PFSK-1 (cell line): ENCODE results near the gene PCNX3.

Experiments used
- POLR2AphosphoS5 ChIP-seq: IDR thresholded peaks from 2 replicates; pipeline ENCODE4 v1.6.1; 2012; ENCODE audit warnings: low read depth, mild to moderate bottlenecking, control low read depth, low read length, moderate library complexity
- SIN3A ChIP-seq: IDR thresholded peaks from 2 replicates; pipeline ENCODE4 v1.6.1; 2012; ENCODE audit warnings: mild to moderate bottlenecking, low read length, moderate library complexity, borderline replicate concordance; ENCODE audit not compliant: insufficient read depth
- TAF1 ChIP-seq: IDR thresholded peaks from 2 replicates; pipeline ENCODE4 v1.6.1; 2012; ENCODE audit warnings: low read length, control low read depth, borderline replicate concordance; ENCODE audit not compliant: insufficient read depth
- TF ChIP-seq, protein P1 (sequence below), 2 experiments: IDR thresholded peaks; 2 replicates each; pipeline versions ENCODE4 v1.6.1 to v1.8.0; 2011 to 2012; ENCODE audit warnings: low read depth in 2 of 2, low read length in 2 of 2, control low read depth in 1 of 2, inconsistent platforms in 1 of 2, mild to moderate bottlenecking in 1 of 2, moderate library complexity in 1 of 2; ENCODE audit not compliant: insufficient read depth in 1 of 2

DNA sequence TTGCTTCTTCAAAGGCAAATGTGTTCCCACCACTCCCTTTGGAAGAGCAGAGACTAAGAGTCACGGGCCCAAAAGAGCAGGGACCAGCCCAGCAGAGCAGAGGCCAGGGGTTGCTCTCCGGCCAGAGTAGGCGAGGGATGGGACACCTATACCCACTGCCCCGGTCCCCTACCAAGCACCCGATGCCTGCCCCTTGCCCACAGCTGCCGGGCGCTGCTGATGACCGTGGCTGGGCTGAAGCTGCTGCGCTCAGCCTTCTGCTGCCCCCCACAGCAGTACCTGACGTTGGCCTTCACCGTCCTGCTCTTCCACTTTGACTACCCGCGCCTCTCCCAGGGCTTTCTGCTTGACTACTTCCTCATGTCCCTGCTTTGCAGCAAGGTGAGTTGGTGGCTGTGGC is 11.6 kb downstream of the PCNX3 start:
- TF ChIP-seq TAF1, result no peak
- no peak for TF ChIP-seq POLR2AphosphoS5
- no peak for TF ChIP-seq SIN3A
- TF ChIP-seq, protein P1, sequence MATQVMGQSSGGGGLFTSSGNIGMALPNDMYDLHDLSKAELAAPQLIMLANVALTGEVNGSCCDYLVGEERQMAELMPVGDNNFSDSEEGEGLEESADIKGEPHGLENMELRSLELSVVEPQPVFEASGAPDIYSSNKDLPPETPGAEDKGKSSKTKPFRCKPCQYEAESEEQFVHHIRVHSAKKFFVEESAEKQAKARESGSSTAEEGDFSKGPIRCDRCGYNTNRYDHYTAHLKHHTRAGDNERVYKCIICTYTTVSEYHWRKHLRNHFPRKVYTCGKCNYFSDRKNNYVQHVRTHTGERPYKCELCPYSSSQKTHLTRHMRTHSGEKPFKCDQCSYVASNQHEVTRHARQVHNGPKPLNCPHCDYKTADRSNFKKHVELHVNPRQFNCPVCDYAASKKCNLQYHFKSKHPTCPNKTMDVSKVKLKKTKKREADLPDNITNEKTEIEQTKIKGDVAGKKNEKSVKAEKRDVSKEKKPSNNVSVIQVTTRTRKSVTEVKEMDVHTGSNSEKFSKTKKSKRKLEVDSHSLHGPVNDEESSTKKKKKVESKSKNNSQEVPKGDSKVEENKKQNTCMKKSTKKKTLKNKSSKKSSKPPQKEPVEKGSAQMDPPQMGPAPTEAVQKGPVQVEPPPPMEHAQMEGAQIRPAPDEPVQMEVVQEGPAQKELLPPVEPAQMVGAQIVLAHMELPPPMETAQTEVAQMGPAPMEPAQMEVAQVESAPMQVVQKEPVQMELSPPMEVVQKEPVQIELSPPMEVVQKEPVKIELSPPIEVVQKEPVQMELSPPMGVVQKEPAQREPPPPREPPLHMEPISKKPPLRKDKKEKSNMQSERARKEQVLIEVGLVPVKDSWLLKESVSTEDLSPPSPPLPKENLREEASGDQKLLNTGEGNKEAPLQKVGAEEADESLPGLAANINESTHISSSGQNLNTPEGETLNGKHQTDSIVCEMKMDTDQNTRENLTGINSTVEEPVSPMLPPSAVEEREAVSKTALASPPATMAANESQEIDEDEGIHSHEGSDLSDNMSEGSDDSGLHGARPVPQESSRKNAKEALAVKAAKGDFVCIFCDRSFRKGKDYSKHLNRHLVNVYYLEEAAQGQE (IDR thresholded peaks at IDR 0.05; ENCODE audit: insufficient read depth in 1 of 2, low read depth in 2 of 2, low read length in 2 of 2), result no peak
